HG03108 (cell line): ENCODE data around the gene NCR3LG1.
"Not testable (repeated sequence)": the region's sequence is repeated elsewhere in the genome, so short reads cannot be mapped to it uniquely, and the experiment has no call there.

Source experiments
- ATAC-seq: cut with Tn5 transposase; IDR thresholded peaks from one replicate; pipeline ENCODE4 v1.9.1; 2021; ENCODE audit warnings: moderate library complexity; ENCODE audit not compliant: unreplicated experiment

Gene NCR3LG1

DNA sequence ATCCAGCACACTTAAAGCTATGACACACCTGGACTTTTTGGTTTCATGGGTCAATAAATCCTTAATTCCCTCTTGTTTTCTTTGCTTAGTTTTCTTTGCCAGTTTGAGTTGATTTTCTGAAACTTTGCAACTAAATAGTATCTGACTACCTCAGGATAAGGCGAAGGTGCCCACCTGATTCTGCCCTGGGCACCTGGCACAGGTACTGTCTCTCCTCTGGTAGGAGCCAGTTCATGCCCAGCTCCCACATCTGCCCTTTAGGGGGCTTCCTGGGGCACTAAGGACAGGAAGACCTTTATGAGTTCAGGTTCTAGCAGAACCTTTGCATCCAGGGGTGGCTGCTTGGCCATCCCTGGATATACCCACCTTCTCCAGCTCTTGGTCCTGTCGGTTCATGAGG is 56.4 kb downstream of the NCR3LG1 start:
- no peak for ATAC-seq

DNA sequence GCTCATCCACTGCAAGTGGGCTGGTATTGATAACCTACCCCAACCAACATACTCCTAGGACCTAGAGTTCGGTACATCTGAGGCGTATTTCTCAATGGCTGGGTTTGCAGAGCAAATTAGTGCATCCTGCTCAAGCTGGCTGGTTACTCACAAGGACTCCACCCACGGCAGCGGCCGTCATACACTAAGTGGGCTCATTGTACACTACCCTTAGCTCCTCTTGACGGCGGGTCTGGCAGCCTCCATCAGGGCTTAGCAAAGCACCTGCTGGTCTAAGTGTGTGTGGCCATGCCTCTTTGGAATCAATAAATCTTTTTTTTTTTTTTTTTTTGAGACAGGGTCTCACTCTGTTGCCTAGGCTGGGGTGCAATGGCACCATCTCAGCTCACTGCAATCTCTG is 57.0 kb downstream of the NCR3LG1 start:
- ATAC-seq = no peak

DNA sequence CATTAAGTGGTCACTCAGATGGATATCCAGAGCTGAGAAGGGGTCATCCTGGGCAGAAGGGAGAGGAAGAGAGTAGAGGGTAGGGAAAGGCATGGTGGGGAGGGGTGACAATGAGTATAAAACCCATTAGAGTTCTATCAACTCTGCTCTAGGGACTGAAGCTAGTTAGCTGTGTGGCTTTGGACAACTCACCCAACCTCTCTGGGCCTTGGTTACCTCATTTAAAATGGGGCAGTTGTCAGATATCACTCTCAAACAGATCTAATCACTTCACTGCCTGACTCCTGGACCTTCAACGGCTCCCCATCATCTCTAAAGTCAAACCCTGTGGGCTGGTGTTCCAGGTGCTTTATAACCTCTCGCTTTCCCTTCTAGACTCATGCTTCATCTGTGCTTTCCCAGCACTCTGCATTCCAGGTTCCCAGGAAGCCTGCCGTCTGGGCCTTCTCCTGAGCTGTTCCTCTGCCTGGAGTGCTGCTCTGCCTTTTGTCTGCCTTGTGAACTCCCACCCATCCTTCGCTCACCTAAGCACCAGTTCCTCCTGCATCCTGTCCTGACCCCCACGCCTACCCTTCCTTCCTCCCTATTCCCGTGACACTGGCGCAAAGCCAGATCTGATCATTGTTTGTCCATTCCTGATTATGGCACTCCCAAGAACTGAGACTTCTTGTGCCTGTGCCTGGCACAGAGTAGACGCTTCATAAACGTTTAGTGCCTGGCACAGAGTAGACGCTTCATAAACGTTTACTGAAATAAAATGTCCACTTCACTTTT is 59.2 kb downstream of the NCR3LG1 start:
- ATAC-seq = no peak

- ATAC-seq = no peak
These were observed 59.8 kb downstream of the NCR3LG1 start for GRCh38 chr11:17411418-17411817.

- no peak for ATAC-seq
These were observed 61.0 kb downstream of the NCR3LG1 start for GRCh38 chr11:17412488-17413180.

DNA sequence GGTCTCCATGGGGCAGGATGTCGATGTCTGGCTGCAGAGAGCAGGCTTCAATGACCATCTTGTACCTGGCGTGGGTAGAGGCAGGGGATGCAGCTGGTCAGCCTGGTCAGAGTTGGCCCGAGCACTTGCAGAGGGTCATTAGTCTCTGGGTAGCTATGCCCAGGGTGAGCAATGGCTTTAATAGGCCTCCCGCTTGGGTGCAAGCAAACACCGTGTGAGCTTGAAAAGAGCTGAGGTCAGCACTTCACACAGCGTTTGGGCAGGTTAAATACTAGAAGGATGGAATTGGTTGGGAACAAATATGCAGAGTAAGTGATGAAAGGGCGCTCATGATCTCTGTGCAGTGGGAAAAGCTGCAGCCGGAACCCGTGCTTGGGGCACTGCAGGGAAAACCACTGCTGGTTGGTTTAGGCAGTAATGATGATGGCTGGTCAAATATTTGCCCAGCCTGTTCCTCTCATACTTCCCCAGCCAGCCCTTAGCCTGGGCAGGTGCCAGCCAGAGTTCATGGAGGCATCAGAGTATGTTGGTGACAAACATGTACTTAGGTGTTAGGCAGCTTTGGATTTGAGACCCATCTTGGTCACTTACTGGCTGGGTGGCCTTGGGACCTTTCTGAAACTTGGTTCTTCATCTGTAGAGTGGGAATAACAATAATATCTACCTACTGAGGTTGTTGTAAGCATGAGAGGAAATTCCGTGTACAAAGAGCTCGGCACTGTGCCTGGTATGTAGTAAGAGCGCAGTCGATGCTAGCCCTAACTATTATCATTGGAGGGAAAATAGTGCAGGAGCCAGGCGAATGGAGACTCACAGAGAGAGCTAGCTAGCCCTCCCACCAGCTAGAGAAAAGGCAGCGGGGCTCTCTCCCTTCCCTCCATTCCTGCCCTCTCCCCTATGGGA is 62.1 kb downstream of the NCR3LG1 start:
- no peak for ATAC-seq

DNA sequence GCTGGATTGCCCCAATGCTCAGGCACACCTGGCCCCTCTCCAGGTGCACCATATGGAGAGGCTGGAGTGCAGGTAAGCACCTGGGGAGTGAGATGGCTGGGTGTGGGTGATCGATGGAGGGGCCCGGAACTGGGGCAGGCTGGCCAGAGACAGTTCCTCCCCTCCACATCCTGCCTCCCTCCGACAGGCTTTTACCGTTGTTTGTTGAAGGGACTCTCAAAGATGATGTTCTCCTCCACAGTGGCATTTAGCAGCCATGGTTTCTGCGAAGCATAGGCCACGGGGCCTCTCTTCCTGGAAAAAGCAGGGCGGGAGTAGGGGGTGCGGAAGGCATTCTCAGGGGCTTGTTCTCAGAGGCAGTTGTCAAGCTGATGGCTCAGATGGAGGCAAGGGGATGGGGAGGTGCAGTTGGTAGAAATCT is 62.7 kb downstream of the NCR3LG1 start:
- no peak for ATAC-seq

DNA sequence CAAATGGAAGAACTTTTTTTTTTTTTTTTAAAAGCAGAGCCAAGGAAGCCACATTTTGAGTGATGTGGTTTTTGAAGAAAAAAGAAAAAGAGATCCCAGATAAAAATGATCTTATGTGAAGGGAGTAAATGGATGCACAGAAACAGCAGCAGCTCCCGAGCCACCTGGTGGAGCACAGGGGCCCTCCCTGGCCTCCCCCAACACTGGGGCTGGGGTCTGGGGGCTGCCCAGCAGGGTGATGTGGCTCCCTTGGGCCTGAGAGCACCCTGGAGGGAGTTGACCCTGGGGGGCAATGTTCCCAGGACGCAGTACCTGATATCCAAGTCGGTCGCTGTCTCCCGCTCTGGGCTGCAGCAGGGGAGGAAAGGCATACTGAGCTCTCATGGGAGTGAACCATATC is 63.4 kb downstream of the NCR3LG1 start:
- ATAC-seq = no peak

- ATAC-seq = no peak
These were observed 64.0 kb downstream of the NCR3LG1 start for GRCh38 chr11:17415523-17416104.

GRCh38 chr11:17416492-17416891 is 64.9 kb downstream of the NCR3LG1 start:
- no peak for ATAC-seq

DNA sequence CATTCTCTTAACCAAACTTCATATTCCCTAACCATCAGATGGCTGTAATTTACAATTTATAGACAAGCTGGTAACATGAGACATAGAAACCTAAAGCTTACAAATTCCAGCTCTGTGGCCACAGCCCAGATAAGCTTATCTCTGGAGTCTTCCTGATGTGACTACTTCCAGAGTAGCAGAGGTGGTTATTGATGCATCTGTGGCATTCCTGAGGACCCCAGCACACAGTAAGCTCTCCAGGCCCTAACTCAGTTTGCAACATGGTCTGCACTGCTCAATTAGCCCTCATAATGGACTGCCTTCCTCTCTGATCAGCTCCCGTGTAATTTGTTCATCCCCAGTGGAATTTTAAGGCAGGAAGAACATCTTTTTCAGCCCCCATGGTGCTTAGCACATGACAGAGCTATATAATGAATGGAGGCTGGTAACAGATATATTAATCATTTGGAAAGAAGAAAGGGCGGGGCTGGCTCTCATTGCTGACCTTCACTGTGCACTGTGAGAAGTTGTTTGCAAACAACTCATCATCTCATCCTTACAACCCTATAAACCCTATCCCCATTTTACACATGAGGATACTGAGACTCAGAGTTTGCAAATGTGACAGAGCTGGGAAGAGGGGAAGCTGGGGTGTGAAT is 67.0 kb downstream of the NCR3LG1 start:
- no peak for ATAC-seq

DNA sequence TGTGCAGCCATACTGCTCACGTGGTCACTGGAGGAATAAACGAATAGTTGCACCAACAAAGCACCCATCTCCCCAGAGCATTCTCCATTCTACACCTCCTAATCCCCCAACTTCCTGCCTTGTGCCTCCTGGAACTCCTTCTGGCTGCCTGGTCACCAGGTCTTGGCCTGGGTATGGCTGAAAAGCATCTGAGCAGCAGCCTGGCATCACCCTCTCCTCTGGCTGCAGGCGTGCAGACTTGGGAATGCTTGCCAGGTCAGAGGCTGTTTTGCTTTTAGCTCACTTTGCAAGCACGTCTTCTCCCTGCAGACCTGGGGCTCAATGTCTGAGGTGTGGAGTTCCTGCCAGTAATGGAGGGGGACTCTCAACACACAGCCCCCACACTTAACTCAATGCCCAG is 70.2 kb downstream of the NCR3LG1 start:
- no peak for ATAC-seq

- ATAC-seq = no peak
These were observed 72.1 kb downstream of the NCR3LG1 start for GRCh38 chr11:17423533-17424310.

DNA sequence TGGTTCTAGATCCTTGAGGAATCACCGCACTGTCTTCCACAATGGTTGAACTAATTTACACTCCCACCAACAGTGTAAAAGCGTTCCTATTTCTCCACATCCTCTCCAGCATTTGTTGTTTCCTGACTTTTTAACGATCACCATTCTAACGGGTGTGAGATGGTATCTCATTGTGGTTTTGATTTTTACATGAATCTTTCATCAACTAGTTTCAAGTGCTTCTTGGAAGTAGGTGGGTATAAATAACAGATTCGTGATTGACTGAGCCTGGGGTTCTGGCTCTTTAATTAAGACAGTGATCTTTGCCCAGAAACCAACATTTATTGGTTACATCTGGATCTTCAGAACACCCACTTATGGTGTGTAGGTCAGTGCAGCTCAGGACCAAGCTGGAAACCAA is 74.6 kb downstream of the NCR3LG1 start:
- ATAC-seq = not testable (repeated sequence)
